Neural cell (in vitro differentiated cells): ENCODE results near the gene MAP2. TPM values are rescaled to one million over a fixed set of nuclear protein-coding genes. Genes with fewer than 3 reads are reported as not detected.

Experiments
- H2AFZ ChIP-seq: fragments of 200-600, 300-800 bp; sonication (generic), shearing (Covaris generic); 2 replicates; pipeline ENCODE4 v1.6.0; 2014; ENCODE audit warnings: low read depth, mild to moderate bottlenecking, antibody characterized with exemption, low read length, moderate library complexity
- H3F3A ChIP-seq: fragments of 200-600 bp; shearing (Covaris generic); 2 replicates; pipeline ENCODE4 v1.6.1; 2016; ENCODE audit warnings: mild to moderate bottlenecking, moderate library complexity, mixed read lengths, antibody characterized with exemption, low read length; ENCODE audit not compliant: insufficient read depth, poor library complexity, severe bottlenecking
- H3K27ac ChIP-seq: fragments of 200-600, 300-800 bp; sonication (generic), shearing (Covaris generic); 2 replicates; pipeline ENCODE4 v1.5.1; 2014; ENCODE audit warnings: mild to moderate bottlenecking, low read length, moderate library complexity
- H3K27me3 ChIP-seq: fragments of 300-800, 200-600 bp; sonication (generic), shearing (Covaris generic); 2 replicates; pipeline ENCODE4 v1.6.0; 2014; ENCODE audit warnings: mild to moderate bottlenecking, low read depth, low read length, moderate library complexity; ENCODE audit not compliant: insufficient read depth
- H3K36me3 ChIP-seq: fragments of 300-800, 200-600 bp; sonication (generic), shearing (Covaris generic); 2 replicates; pipeline ENCODE4 v1.5.1; 2014; ENCODE audit warnings: mild to moderate bottlenecking, antibody characterized with exemption, low read length, moderate library complexity; ENCODE audit not compliant: insufficient read depth
- H3K4me2 ChIP-seq: fragments of 300-800, 200-600 bp; sonication (generic), shearing (Covaris generic); 2 replicates; pipeline ENCODE4 v1.6.0; 2014; ENCODE audit warnings: mild to moderate bottlenecking, low read length
- H3K4me3 ChIP-seq: fragments of 300-800, 200-600 bp; sonication (generic), shearing (Covaris generic); 2 replicates; pipeline ENCODE4 v1.5.1; 2014; ENCODE audit warnings: mild to moderate bottlenecking, low read length, moderate library complexity
- H3K79me2 ChIP-seq: fragments of 200-600 bp; shearing (Covaris generic); replicated peaks from 2 replicates; pipeline ENCODE4 v1.6.0; 2014; ENCODE audit warnings: mild to moderate bottlenecking, low read length, moderate library complexity; ENCODE audit not compliant: insufficient read depth
- H3K9ac ChIP-seq: fragments of 300-800, 200-600 bp; sonication (generic), shearing (Covaris generic); 2 replicates; pipeline ENCODE4 v1.6.1; 2016; ENCODE audit warnings: mild to moderate bottlenecking, low read length, mixed read lengths
- H3K9me2 ChIP-seq: fragments of 200-600 bp; shearing (Covaris generic); 2 replicates; pipeline ENCODE4 v1.6.1; 2016; ENCODE audit warnings: mild to moderate bottlenecking, low read length, mixed read lengths; ENCODE audit not compliant: insufficient read depth
- H3K9me3 ChIP-seq: fragments of 200-600, 300-800 bp; sonication (generic), shearing (Covaris generic); 2 replicates; pipeline ENCODE4 v1.6.1; 2016; ENCODE audit warnings: mild to moderate bottlenecking, mixed run types, low read length, moderate library complexity, mixed read lengths
- H4K20me1 ChIP-seq: fragments of 200-600 bp; shearing (Covaris generic); 2 replicates; pipeline ENCODE4 v1.6.1; 2016; ENCODE audit warnings: mild to moderate bottlenecking, mixed run types; ENCODE audit not compliant: insufficient read depth
- EP300 ChIP-seq: fragments of 450-650 bp; conservative IDR thresholded peaks from 2 replicates; pipeline ENCODE4 v1.6.1; 2014; ENCODE audit warnings: antibody characterized with exemption, mild to moderate bottlenecking, moderate library complexity; ENCODE audit not compliant: poor library complexity, severe bottlenecking
- EZH2 ChIP-seq: fragments of 200-600, 300-800 bp; shearing (Covaris generic), sonication (generic); IDR thresholded peaks from 2 replicates; pipeline ENCODE4 v1.6.1; 2014; ENCODE audit warnings: antibody characterized with exemption, low read length, borderline replicate concordance, mild to moderate bottlenecking; ENCODE audit not compliant: insufficient read depth, poor library complexity, severe bottlenecking
- POLR2AphosphoS5 ChIP-seq: IDR thresholded peaks from 2 replicates; pipeline ENCODE4 v1.6.1; 2012
- RAD21 ChIP-seq: fragments of 450-650 bp; conservative IDR thresholded peaks from 2 replicates; pipeline ENCODE4 v1.6.1; 2014; ENCODE audit warnings: antibody characterized with exemption, mild to moderate bottlenecking, moderate library complexity
- SMC3 ChIP-seq: fragments of 450-650 bp; conservative IDR thresholded peaks from 2 replicates; pipeline ENCODE4 v1.6.1; 2014; ENCODE audit warnings: antibody characterized with exemption, mild to moderate bottlenecking, moderate library complexity; ENCODE audit not compliant: poor library complexity
- TAF1 ChIP-seq: IDR thresholded peaks from 2 replicates; pipeline ENCODE4 v1.6.1; 2012; ENCODE audit warnings: low read depth
- polyA plus RNA-seq: library from polyadenylated mRNA; depleted of rRNA; stranded (reverse); fragments of >200 nt; gene quantifications from 2 replicates; pipeline ENCODE4 v1.2.3, GENCODE V29; 2014
- TF ChIP-seq, protein P1 (sequence below): IDR thresholded peaks from 2 replicates; pipeline ENCODE4 v1.6.1; 2012; ENCODE audit warnings: borderline replicate concordance
- TF ChIP-seq, protein P2 (sequence below): fragments of 450-650 bp; IDR thresholded peaks from 2 replicates; pipeline ENCODE4 v1.5.1; 2014; ENCODE audit warnings: antibody characterized with exemption, mild to moderate bottlenecking, moderate library complexity; ENCODE audit not compliant: poor library complexity, severe bottlenecking

Gene MAP2
- polyA plus RNA-seq, 1 donor from 2014 or later = 450 TPM

DNA sequence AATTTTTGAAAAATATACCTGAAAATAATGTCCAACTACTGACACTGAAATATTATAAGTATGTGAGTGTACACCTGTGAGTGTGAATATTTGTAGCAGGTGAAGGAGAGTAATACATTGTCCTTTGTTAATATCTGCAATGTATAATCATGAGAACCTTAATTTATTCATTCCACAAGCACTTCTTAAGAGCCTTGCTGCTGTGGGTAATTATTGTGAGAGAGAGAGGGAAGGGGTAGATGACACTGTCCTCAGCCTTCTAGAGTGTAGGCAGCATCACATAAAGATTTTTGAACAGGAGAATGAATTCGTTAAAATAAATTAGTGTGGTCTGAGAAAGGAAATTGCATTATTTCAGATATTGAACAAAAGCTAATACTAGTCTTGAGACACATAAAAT is 157.2 kb downstream of the MAP2 start:
- H3K9me2 ChIP-seq = no peaks in the 10 kb centered on the region
- TF ChIP-seq RAD21 (no peak), EZH2 (no peak), TAF1 (peak; percentile 48), POLR2AphosphoS5 (peak; percentile 64), EP300 (no peak)
- TF ChIP-seq, protein P1, sequence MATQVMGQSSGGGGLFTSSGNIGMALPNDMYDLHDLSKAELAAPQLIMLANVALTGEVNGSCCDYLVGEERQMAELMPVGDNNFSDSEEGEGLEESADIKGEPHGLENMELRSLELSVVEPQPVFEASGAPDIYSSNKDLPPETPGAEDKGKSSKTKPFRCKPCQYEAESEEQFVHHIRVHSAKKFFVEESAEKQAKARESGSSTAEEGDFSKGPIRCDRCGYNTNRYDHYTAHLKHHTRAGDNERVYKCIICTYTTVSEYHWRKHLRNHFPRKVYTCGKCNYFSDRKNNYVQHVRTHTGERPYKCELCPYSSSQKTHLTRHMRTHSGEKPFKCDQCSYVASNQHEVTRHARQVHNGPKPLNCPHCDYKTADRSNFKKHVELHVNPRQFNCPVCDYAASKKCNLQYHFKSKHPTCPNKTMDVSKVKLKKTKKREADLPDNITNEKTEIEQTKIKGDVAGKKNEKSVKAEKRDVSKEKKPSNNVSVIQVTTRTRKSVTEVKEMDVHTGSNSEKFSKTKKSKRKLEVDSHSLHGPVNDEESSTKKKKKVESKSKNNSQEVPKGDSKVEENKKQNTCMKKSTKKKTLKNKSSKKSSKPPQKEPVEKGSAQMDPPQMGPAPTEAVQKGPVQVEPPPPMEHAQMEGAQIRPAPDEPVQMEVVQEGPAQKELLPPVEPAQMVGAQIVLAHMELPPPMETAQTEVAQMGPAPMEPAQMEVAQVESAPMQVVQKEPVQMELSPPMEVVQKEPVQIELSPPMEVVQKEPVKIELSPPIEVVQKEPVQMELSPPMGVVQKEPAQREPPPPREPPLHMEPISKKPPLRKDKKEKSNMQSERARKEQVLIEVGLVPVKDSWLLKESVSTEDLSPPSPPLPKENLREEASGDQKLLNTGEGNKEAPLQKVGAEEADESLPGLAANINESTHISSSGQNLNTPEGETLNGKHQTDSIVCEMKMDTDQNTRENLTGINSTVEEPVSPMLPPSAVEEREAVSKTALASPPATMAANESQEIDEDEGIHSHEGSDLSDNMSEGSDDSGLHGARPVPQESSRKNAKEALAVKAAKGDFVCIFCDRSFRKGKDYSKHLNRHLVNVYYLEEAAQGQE = peak; percentile 60
- H3K79me2 ChIP-seq = peaks cover 77% of the 10 kb centered on the region
- peaks cover 8% of the 10 kb centered on the region for H3K36me3 ChIP-seq
- H3K9ac ChIP-seq = peak overlapping the region; percentile 91
- H3K4me3 ChIP-seq = peak overlapping the region; percentile 66
- no peaks in the 10 kb centered on the region for H4K20me1 ChIP-seq
- H3K27ac ChIP-seq = peak overlapping the region; percentile 99
- H2AFZ ChIP-seq = no peak overlapping the region
- no peaks in the 10 kb centered on the region for H3K9me3 ChIP-seq
- H3F3A ChIP-seq = peaks cover 2% of the 10 kb centered on the region
- no peaks in the 10 kb centered on the region for H3K27me3 ChIP-seq
- peak overlapping the region; percentile 90 for H3K4me2 ChIP-seq

DNA sequence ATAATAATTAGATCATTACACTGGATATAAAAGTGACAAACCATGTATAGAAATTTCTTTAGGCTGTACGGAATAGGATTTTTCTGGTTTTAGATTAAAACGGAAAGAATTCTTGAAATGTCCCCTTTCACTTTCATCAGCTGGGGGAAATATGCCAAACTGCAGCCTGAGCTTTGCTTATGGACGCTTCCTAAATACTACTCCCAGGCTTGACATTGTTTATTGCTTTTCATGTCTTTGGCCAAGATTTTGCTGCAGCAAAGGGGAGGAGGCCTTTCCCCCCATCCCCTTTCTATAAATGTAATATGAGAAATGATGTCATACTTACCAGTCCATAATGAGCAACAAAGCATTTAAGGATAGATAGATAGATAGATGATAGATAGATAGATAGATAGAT is 158.4 kb downstream of the MAP2 start:
- Histone ChIP-seq H3K9ac (peak overlapping the region; percentile 91), H3K9me3 (no peaks in the 10 kb centered on the region), H4K20me1 (peaks cover 5% of the 10 kb centered on the region), H3K27me3 (no peaks in the 10 kb centered on the region), H3K9me2 (no peaks in the 10 kb centered on the region), H2AFZ (no peak overlapping the region), H3K4me2 (peak overlapping the region; percentile 90), H3F3A (peaks cover 2% of the 10 kb centered on the region), H3K79me2 (peaks cover 78% of the 10 kb centered on the region), H3K36me3 (peaks cover 8% of the 10 kb centered on the region), H3K27ac (peak overlapping the region; percentile 99), H3K4me3 (peak overlapping the region; percentile 66)
- TF ChIP-seq SMC3 (no peak), EP300 (no peak), RAD21 (no peak), POLR2AphosphoS5 (peak; percentile 42), EZH2 (no peak)
- TF ChIP-seq, protein P2, sequence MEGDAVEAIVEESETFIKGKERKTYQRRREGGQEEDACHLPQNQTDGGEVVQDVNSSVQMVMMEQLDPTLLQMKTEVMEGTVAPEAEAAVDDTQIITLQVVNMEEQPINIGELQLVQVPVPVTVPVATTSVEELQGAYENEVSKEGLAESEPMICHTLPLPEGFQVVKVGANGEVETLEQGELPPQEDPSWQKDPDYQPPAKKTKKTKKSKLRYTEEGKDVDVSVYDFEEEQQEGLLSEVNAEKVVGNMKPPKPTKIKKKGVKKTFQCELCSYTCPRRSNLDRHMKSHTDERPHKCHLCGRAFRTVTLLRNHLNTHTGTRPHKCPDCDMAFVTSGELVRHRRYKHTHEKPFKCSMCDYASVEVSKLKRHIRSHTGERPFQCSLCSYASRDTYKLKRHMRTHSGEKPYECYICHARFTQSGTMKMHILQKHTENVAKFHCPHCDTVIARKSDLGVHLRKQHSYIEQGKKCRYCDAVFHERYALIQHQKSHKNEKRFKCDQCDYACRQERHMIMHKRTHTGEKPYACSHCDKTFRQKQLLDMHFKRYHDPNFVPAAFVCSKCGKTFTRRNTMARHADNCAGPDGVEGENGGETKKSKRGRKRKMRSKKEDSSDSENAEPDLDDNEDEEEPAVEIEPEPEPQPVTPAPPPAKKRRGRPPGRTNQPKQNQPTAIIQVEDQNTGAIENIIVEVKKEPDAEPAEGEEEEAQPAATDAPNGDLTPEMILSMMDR = no peak
- TF ChIP-seq, protein P1 = peak; percentile 11
